IPS DF 6.9 (cell line): ENCODE measurements around the gene NDUFS6.

Experiments used
- DNase-seq: peaks from one replicate; pipeline ENCODE4 v3.0.0-alpha.2; 2013; ENCODE audit warnings: low read depth, low spot score
- H3K27ac ChIP-seq: one replicate; pipeline ENCODE4 v1.5.1; 2013; ENCODE audit warnings: low read length, control low read depth
- H3K27me3 ChIP-seq: 2 replicates; pipeline ENCODE4 v1.6.1; 2013; ENCODE audit warnings: mild to moderate bottlenecking, low read length; ENCODE audit not compliant: control insufficient read depth, insufficient read depth
- H3K36me3 ChIP-seq: 2 replicates; pipeline ENCODE4 v1.6.1; 2013; ENCODE audit warnings: low read length; ENCODE audit not compliant: control insufficient read depth, insufficient read depth
- H3K4me1 ChIP-seq: 2 replicates; pipeline ENCODE4 v1.6.1; 2013; ENCODE audit warnings: low read length; ENCODE audit not compliant: control insufficient read depth, insufficient read depth
- H3K4me3 ChIP-seq: 2 replicates; pipeline ENCODE4 v1.5.1; 2013; ENCODE audit warnings: mild to moderate bottlenecking, low read length
- H3K9me3 ChIP-seq: 2 replicates; pipeline ENCODE4 v1.6.1; 2013; ENCODE audit warnings: low read length, inconsistent platforms; ENCODE audit not compliant: control insufficient read depth, insufficient read depth
- WGBS: extraction: QIAGEN DNeasy Blood & Tissue Kit; methylation state at CpG from one replicate; pipeline ENCODE4 v1.1.7; 2013; ENCODE audit warnings: mixed read lengths, missing lambda C conversion rate; ENCODE audit not compliant: insufficient read length, insufficient coverage; 5-methylcytosine and 5-hydroxymethylcytosine counted together

Gene NDUFS6

GRCh38 chr5:1791176-1791575, 10.0 kb upstream of the NDUFS6 start:
- DNase-seq = no peak
- Histone ChIP-seq H3K4me3 (no peak overlapping the region), H3K9me3 (no peaks in the 10 kb centered on the region), H3K36me3 (no peaks in the 10 kb centered on the region), H3K27me3 (no peaks in the 10 kb centered on the region), H3K27ac (no peak overlapping the region), H3K4me1 (0 out of 2 replicates have a peak, but pooled peaks cover 2% of the 10 kb centered on the region)
- no CpG with 5 or more reads among the region's 3 CpGs for WGBS

- no CpG with 5 or more reads among the region's 8 CpGs for WGBS
- H3K4me1 ChIP-seq = peaks cover 3% of the 10 kb centered on the region; the same call in 1 of the 2 replicates
Observed at GRCh38 chr5:1792842-1793266, 8.4 kb upstream of the NDUFS6 start.

GRCh38 chr5:1793301-1793740, 7.9 kb upstream of the NDUFS6 start:
- no peak overlapping the region for H3K4me3 ChIP-seq
- peaks cover 4% of the 10 kb centered on the region; the same call in 1 of the 2 replicates for H3K4me1 ChIP-seq
- peaks cover 10% of the 10 kb centered on the region for H3K36me3 ChIP-seq
- H3K9me3 ChIP-seq = no peaks in the 10 kb centered on the region
- WGBS = no CpG with 5 or more reads among the region's 10 CpGs
- no peak for DNase-seq
- no peaks in the 10 kb centered on the region for H3K27me3 ChIP-seq
- H3K27ac ChIP-seq = no peak overlapping the region

More at GRCh38 chr5:1792842-1793266, 8.4 kb upstream of the NDUFS6 start:
- Histone ChIP-seq H3K9me3 (no peaks in the 10 kb centered on the region), H3K4me3 (no peak overlapping the region), H3K27ac (no peak overlapping the region), H3K27me3 (no peaks in the 10 kb centered on the region), H3K36me3 (peaks cover 7% of the 10 kb centered on the region)
- no peak for DNase-seq

GRCh38 chr5:1793966-1794900, 7.0 kb upstream of the NDUFS6 start:
- no peak overlapping the region for H3K4me3 ChIP-seq
- H3K27ac ChIP-seq = no peak overlapping the region
- H3K27me3 ChIP-seq = no peaks in the 10 kb centered on the region
- H3K4me1 ChIP-seq = peaks cover 4% of the 10 kb centered on the region; the same call in 1 of the 2 replicates
- peaks cover 10% of the 10 kb centered on the region for H3K36me3 ChIP-seq
- DNase-seq = no peak
- WGBS = no CpG with 5 or more reads among the region's 33 CpGs
- no peaks in the 10 kb centered on the region for H3K9me3 ChIP-seq

GRCh38 chr5:1794901-1795290, 6.3 kb upstream of the NDUFS6 start:
- Histone ChIP-seq H3K27ac (no peak overlapping the region), H3K9me3 (no peaks in the 10 kb centered on the region), H3K4me1 (peaks cover 4% of the 10 kb centered on the region; the same call in 1 of the 2 replicates), H3K36me3 (peaks cover 10% of the 10 kb centered on the region), H3K4me3 (no peak overlapping the region), H3K27me3 (no peaks in the 10 kb centered on the region)
- no peak for DNase-seq
- no CpG with 5 or more reads among the region's 17 CpGs for WGBS

GRCh38 chr5:1795506-1795905, 5.7 kb upstream of the NDUFS6 start:
- H3K27me3 ChIP-seq = no peaks in the 10 kb centered on the region
- H3K9me3 ChIP-seq = no peaks in the 10 kb centered on the region
- H3K4me1 ChIP-seq = peaks cover 2% of the 10 kb centered on the region; the same call in 1 of the 2 replicates
- peaks cover 10% of the 10 kb centered on the region for H3K36me3 ChIP-seq
- no CpG with 5 or more reads among the region's 13 CpGs for WGBS
- H3K4me3 ChIP-seq = no peak overlapping the region
- DNase-seq = no peak
- H3K27ac ChIP-seq = no peak overlapping the region

- Histone ChIP-seq H3K4me1 (peaks cover 2% of the 10 kb centered on the region; the same call in 1 of the 2 replicates), H3K9me3 (no peaks in the 10 kb centered on the region), H3K4me3 (no peak overlapping the region), H3K27ac (no peak overlapping the region), H3K36me3 (peaks cover 10% of the 10 kb centered on the region), H3K27me3 (no peaks in the 10 kb centered on the region)
- DNase-seq = no peak
- no CpG with 5 or more reads among the region's 8 CpGs for WGBS
Observed at GRCh38 chr5:1795931-1796330, 5.3 kb upstream of the NDUFS6 start.

- H3K27ac ChIP-seq = no peak overlapping the region
- H3K4me1 ChIP-seq = peaks cover 2% of the 10 kb centered on the region; the same call in 1 of the 2 replicates
- H3K9me3 ChIP-seq = no peaks in the 10 kb centered on the region
- no peak for DNase-seq
- no peaks in the 10 kb centered on the region for H3K27me3 ChIP-seq
- H3K36me3 ChIP-seq = peaks cover 10% of the 10 kb centered on the region
- H3K4me3 ChIP-seq = no peak overlapping the region
- no CpG with 5 or more reads among the region's 21 CpGs for WGBS
Observed at GRCh38 chr5:1796371-1797102, 4.7 kb upstream of the NDUFS6 start.

- no CpG with 5 or more reads among the region's 18 CpGs for WGBS
- H3K9me3 ChIP-seq = no peaks in the 10 kb centered on the region
- H3K36me3 ChIP-seq = peaks cover 10% of the 10 kb centered on the region
- DNase-seq = no peak
- peaks cover 2% of the 10 kb centered on the region; the same call in 1 of the 2 replicates for H3K4me1 ChIP-seq
- H3K27me3 ChIP-seq = no peaks in the 10 kb centered on the region
- H3K27ac ChIP-seq = no peak overlapping the region
- H3K4me3 ChIP-seq = no peak overlapping the region
Observed at GRCh38 chr5:1797103-1797800, 4.0 kb upstream of the NDUFS6 start.

- H3K4me3 ChIP-seq = no peak overlapping the region
- no peak for DNase-seq
- H3K4me1 ChIP-seq = peaks cover 2% of the 10 kb centered on the region; the same call in 1 of the 2 replicates
- WGBS = no CpG with 5 or more reads among the region's 11 CpGs
- no peak overlapping the region for H3K27ac ChIP-seq
- H3K27me3 ChIP-seq = no peaks in the 10 kb centered on the region
- peaks cover 12% of the 10 kb centered on the region for H3K36me3 ChIP-seq
- no peaks in the 10 kb centered on the region for H3K9me3 ChIP-seq
Observed at GRCh38 chr5:1797855-1798254, 3.4 kb upstream of the NDUFS6 start.
